ENCODE results near the gene B4GAT1.
"Not testable (repeated sequence)": the region's sequence is repeated elsewhere in the genome, so short reads cannot be mapped to it uniquely, and the experiment has no call there.

DNA sequence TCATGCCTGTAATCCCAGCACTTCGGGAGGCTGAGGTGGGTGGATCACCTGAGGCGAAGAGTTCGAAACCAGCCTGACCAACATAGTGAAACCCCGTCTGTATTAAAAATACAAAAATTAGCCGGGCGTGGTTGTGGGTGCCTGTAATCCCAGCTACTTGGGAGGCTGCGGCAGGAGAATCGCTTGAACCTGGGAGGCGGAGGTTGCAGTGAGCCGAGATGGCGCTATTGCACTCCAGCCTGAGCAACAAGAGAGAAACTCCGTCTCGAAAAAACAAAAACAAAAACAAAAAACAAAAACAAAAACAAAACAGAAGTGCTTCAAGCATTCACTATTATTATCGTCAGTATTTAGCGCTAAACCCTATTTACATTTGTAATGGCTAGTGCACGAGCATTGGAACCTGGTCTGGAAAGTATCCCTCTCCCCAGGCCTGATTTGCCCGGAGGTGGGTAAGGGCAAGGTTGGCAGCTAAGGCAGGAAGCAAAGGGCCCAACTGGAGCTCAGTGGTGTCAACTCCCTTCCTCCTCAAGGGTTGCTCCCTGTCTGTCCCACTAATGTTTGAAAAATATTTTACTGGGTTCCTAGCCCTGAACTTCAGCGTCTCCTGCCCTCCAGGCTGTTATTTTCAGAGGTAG is 36.5 kb downstream of the B4GAT1 start:
- TF ChIP-seq, protein P1, sequence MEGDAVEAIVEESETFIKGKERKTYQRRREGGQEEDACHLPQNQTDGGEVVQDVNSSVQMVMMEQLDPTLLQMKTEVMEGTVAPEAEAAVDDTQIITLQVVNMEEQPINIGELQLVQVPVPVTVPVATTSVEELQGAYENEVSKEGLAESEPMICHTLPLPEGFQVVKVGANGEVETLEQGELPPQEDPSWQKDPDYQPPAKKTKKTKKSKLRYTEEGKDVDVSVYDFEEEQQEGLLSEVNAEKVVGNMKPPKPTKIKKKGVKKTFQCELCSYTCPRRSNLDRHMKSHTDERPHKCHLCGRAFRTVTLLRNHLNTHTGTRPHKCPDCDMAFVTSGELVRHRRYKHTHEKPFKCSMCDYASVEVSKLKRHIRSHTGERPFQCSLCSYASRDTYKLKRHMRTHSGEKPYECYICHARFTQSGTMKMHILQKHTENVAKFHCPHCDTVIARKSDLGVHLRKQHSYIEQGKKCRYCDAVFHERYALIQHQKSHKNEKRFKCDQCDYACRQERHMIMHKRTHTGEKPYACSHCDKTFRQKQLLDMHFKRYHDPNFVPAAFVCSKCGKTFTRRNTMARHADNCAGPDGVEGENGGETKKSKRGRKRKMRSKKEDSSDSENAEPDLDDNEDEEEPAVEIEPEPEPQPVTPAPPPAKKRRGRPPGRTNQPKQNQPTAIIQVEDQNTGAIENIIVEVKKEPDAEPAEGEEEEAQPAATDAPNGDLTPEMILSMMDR (IDR thresholded peaks at IDR 0.05): peak; percentile 8; the same call in 1 of the 2 replicates
- not testable (repeated sequence) for TF ChIP-seq ZFX (IDR thresholded peaks at IDR 0.05; ENCODE audit: borderline replicate concordance)
